ENCODE measurements around the gene RELA. TPM values are rescaled to one million over a fixed set of nuclear protein-coding genes. Genes with fewer than 3 reads are reported as not detected.
A peak's percentile ranks its signal among the peaks of the same experiment; 100 is the strongest.

The RELA gene
- total RNA-seq, 4 donors from 2014 or later = 47.3 to 78.8 (median 63.9) TPM

DNA sequence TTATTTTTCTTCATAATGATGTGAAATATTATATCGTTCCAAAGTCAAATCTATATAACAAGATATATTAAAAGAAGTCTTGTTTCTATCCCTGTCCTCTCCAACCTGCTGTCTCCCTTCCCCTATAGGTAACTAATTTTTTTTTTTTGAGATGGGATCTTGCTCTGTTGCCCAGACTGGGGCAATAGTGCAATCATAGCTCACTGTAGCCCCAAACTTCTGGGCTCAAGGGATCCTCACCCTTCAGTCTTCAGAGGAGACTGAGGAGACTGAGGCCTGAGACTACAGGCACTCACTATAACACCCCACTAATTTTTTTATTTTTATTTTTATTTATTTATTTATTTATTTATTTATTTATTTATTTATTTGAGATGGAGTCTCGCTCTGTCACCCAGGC lies 10.3 kb upstream of the RELA start:
- Histone ChIP-seq H3K27me3 (no peaks in the 10 kb centered on the region), H3K27ac (no peak overlapping the region), H3K4me3 (no peak overlapping the region), H3K9me3 (no peaks in the 10 kb centered on the region), H3K4me1 (no peaks in the 10 kb centered on the region), H3K36me3 (no peaks in the 10 kb centered on the region)
- 88 to 92% methylated on average over 1 to 2 of the region's 2 CpGs for WGBS, 2 donors (ENCODE audit: low coverage in 1 of 2)
- ATAC-seq = no peak
- TF ChIP-seq EP300 (IDR thresholded peaks at IDR 0.05) (no peak), POLR2A (IDR thresholded peaks at IDR 0.05) (no peak), POLR2AphosphoS5 (IDR thresholded peaks at IDR 0.05) (no peak)
- TF ChIP-seq, protein P1, sequence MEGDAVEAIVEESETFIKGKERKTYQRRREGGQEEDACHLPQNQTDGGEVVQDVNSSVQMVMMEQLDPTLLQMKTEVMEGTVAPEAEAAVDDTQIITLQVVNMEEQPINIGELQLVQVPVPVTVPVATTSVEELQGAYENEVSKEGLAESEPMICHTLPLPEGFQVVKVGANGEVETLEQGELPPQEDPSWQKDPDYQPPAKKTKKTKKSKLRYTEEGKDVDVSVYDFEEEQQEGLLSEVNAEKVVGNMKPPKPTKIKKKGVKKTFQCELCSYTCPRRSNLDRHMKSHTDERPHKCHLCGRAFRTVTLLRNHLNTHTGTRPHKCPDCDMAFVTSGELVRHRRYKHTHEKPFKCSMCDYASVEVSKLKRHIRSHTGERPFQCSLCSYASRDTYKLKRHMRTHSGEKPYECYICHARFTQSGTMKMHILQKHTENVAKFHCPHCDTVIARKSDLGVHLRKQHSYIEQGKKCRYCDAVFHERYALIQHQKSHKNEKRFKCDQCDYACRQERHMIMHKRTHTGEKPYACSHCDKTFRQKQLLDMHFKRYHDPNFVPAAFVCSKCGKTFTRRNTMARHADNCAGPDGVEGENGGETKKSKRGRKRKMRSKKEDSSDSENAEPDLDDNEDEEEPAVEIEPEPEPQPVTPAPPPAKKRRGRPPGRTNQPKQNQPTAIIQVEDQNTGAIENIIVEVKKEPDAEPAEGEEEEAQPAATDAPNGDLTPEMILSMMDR (IDR thresholded peaks at IDR 0.05) = no peak

DNA sequence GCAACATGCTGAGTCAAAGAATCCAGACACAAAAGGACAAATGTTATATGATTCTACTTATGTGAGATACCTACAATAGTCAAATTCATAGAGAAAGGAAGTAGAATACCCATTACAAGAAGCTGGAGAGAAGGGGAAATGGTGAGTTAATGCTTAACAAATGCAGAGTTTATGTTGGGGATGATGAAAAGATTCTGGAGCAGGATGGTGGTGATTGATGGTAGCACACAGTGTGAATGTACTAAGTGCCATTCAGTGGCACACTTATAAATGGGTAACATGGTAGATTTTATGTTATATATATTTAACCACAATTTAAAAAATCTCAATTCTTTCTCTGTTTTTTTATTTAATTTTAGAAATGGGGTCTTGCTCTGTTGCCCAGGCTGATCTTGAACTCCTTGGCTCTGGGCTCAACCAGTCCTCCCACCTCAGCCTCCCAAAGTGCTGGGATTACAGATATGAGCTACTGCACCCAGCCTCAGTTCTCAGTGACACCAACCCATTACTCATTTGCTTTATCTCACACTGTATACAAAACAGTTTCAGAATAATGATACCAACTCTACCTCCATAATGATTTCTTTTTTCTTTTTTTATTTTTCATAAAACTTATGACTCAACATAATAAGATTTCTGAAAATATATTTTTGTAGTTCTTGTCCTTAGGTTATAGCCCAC lies 9.6 kb upstream of the RELA start:
- H3K4me1 ChIP-seq = no peaks in the 10 kb centered on the region
- no peak overlapping the region for H3K4me3 ChIP-seq
- no peaks in the 10 kb centered on the region for H3K27me3 ChIP-seq
- TF ChIP-seq POLR2AphosphoS5 (IDR thresholded peaks at IDR 0.05) (no peak), POLR2A (IDR thresholded peaks at IDR 0.05) (no peak), EP300 (IDR thresholded peaks at IDR 0.05) (no peak)
- TF ChIP-seq, protein P1 (IDR thresholded peaks at IDR 0.05) = no peak
- H3K27ac ChIP-seq = no peak overlapping the region
- H3K36me3 ChIP-seq = no peaks in the 10 kb centered on the region
- H3K9me3 ChIP-seq = no peaks in the 10 kb centered on the region
- no peak for ATAC-seq

DNA sequence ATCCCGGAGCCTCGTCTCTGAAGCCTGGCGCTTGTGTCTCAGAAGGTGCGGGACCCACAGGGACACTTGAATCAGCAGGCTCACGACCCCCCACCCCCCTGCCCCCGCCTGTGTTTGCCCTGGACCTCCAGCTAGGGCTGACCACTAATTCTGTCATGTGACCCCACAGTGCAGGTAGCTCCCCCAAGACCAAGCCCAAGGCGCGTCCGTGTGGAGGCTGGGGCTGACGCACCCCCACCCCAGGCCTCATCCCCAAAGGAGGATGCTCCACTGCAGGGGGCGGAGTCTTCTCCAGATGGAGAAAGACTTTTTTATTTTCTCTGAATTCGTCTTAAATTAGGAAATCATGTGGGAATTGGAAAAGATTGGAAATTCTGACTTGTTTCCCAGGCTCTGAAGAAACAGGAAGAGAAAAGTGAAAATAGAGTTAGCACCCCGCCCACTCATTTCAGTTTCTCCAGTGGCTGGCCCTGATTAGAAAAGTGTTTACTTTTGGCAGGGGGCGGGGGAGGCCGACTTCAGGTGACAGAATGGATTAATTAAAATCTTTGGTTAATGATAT lies 1.0 kb upstream of the RELA start:
- WGBS, 2 donors (ENCODE audit: low coverage in 1 of 2) = 2 to 3% methylated on average over 9 of the region's 15 CpGs
- Histone ChIP-seq H3K4me1 (peaks cover 9 to 47% (median 18%) of the 10 kb centered on the region in 3 donors), H3K9me3 (no peaks in the 10 kb centered on the region), H3K27me3 (no peaks in the 10 kb centered on the region), H3K36me3 (peaks cover 0 to 30% of the 10 kb centered on the region in 2 donors), H3K4me3 (peak overlapping the region; percentile 80 to 87), H3K27ac (peak overlapping the region; percentile 86 to 100 (median 98))
- TF ChIP-seq, protein P1 (IDR thresholded peaks at IDR 0.05) = peak in 1 of 4 experiments; percentile 25
- no peak for TF ChIP-seq EP300 (IDR thresholded peaks at IDR 0.05)
- peak; percentile 50 for TF ChIP-seq POLR2AphosphoS5 (IDR thresholded peaks at IDR 0.05)
- no peak for TF ChIP-seq POLR2A (IDR thresholded peaks at IDR 0.05)
- ATAC-seq = peak; percentile 60

DNA sequence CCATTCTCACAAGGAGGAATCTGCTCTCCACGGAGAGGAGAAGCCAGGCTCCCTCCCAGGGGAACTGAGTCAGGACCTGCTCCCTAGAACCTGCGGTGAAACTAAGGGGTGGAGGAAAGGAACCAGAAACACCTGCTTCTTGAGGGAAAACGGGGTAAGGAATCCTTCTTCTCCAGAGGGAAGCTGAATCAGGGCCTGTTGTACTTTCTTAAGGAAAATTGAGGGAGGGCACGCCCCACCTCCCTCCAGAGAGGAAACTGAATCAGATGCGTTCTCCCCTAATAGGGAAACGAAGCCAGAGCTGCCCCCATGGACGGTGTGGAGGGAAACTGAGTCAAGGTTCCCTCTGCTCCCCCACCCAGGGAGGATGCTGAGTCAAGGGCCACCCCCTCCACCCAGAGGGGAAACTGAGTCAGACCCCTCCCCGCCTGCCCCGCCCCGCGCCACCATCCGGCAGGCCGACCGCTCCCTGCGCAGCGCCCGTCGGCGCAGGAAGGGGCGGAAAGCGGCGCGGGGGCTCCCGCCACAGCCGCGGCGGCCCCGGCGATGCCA lies 393 bp downstream of the RELA start:
- Histone ChIP-seq H3K27ac (peak overlapping the region; percentile 86 to 100 (median 98)), H3K4me1 (peaks cover 9 to 48% (median 18%) of the 10 kb centered on the region in 3 donors), H3K36me3 (peaks cover 0 to 44% of the 10 kb centered on the region in 2 donors), H3K27me3 (no peaks in the 10 kb centered on the region), H3K9me3 (no peaks in the 10 kb centered on the region), H3K4me3 (peak overlapping the region; percentile 80 to 87)
- peak; percentile 10 for ATAC-seq
- 0% methylated on average over 3 of the region's 29 CpGs for WGBS, 2 donors (ENCODE audit: low coverage in 1 of 2)
- TF ChIP-seq POLR2A (IDR thresholded peaks at IDR 0.05) (no peak), EP300 (IDR thresholded peaks at IDR 0.05) (no peak), POLR2AphosphoS5 (IDR thresholded peaks at IDR 0.05) (no peak)
- TF ChIP-seq, protein P1 (IDR thresholded peaks at IDR 0.05) = no peak

Data from gastroesophageal sphincter (tissue), 4 donors.